H1 (cell line): ENCODE measurements around the gene SLC4A8. TPM values are rescaled to one million over a fixed set of nuclear protein-coding genes. Genes with fewer than 3 reads are reported as not detected.
A peak's percentile ranks its signal among the peaks of the same experiment; 100 is the strongest.

Experiments
- CBX8 ChIP-seq: fragments of 300-800, 300-1000 bp; sonication (generic); IDR thresholded peaks from 2 replicates; pipeline ENCODE4 v1.7.1; 2016; ENCODE audit warnings: low read depth, low read length, borderline replicate concordance
- CREB1 ChIP-seq: IDR thresholded peaks from 2 replicates; pipeline ENCODE4 v1.6.1; 2012; ENCODE audit warnings: inconsistent platforms
- EGR1 ChIP-seq: IDR thresholded peaks from 2 replicates; pipeline ENCODE4 v1.6.1; 2011; ENCODE audit warnings: low read depth, low read length, borderline replicate concordance
- GABPA ChIP-seq: IDR thresholded peaks from 2 replicates; pipeline ENCODE4 v1.6.1; 2011; ENCODE audit warnings: mild to moderate bottlenecking, low read length, moderate library complexity, borderline replicate concordance; ENCODE audit not compliant: insufficient read depth
- KDM4A ChIP-seq: IDR thresholded peaks from one replicate; pipeline ENCODE4 v1.7.1; 2012; ENCODE audit warnings: low read depth, mild to moderate bottlenecking, moderate library complexity, low read length, inconsistent platforms; ENCODE audit not compliant: severe bottlenecking
- MAX ChIP-seq: IDR thresholded peaks from 2 replicates; pipeline ENCODE4 v1.6.1; 2012; ENCODE audit warnings: inconsistent platforms
- RNF2 ChIP-seq: fragments of 200-900, 300-1000 bp; sonication (generic); IDR thresholded peaks from 2 replicates; pipeline ENCODE4 v1.7.1; 2016; ENCODE audit warnings: borderline replicate concordance, low read depth, mild to moderate bottlenecking, antibody characterized with exemption, low read length; ENCODE audit not compliant: poor library complexity, severe bottlenecking; ENCODE audit errors: missing control alignments
- SUZ12 ChIP-seq: fragments of 200-600 bp; sonication (generic); IDR thresholded peaks from 2 replicates; pipeline ENCODE4 v1.6.1; 2012; ENCODE audit warnings: mild to moderate bottlenecking, inconsistent platforms, low read length, moderate library complexity, mixed read lengths
- polyA plus RNA-seq, 7 experiments: library from polyadenylated mRNA; depleted of rRNA in 3 of 7; stranded (reverse) in 5 of 7; unstranded in 2 of 7; fragments of >200 nt in 5 of 7; fragments of 200-250 nt in 2 of 7; gene quantifications; 1 replicate in 5 of 7; 2 replicates in 1 of 7; 4 replicates in 1 of 7; pipeline versions ENCODE4 v1.2.1 to v1.2.3, GENCODE V29; 2011 to 2013; ENCODE audit warnings: missing spikeins in 2 of 7, mixed read lengths in 2 of 7
- total RNA-seq: library from RNA; stranded (reverse); fragmentation: NEBNext Ultra II Directional; extraction: Animal tissue kit (Norgen Biotek cat#: 25700); gene quantifications from 2 replicates; pipeline ENCODE4 v1.2.1, GENCODE V29; 2021
- TF ChIP-seq, protein P1 (sequence below): fragments of 300-600 bp; sonication (generic); IDR thresholded peaks from 2 replicates; pipeline ENCODE4 v1.7.1; 2012; ENCODE audit warnings: low read length, moderate library complexity, mild to moderate bottlenecking, inconsistent platforms; ENCODE audit not compliant: insufficient replicate concordance

SLC4A8 gene
- total and polyA plus RNA-seq, 2 of the 8 experiments (the other 6 are each of a cell fraction or from before 2014, with no cell fraction given) = 11.2 to 13.4 TPM

DNA sequence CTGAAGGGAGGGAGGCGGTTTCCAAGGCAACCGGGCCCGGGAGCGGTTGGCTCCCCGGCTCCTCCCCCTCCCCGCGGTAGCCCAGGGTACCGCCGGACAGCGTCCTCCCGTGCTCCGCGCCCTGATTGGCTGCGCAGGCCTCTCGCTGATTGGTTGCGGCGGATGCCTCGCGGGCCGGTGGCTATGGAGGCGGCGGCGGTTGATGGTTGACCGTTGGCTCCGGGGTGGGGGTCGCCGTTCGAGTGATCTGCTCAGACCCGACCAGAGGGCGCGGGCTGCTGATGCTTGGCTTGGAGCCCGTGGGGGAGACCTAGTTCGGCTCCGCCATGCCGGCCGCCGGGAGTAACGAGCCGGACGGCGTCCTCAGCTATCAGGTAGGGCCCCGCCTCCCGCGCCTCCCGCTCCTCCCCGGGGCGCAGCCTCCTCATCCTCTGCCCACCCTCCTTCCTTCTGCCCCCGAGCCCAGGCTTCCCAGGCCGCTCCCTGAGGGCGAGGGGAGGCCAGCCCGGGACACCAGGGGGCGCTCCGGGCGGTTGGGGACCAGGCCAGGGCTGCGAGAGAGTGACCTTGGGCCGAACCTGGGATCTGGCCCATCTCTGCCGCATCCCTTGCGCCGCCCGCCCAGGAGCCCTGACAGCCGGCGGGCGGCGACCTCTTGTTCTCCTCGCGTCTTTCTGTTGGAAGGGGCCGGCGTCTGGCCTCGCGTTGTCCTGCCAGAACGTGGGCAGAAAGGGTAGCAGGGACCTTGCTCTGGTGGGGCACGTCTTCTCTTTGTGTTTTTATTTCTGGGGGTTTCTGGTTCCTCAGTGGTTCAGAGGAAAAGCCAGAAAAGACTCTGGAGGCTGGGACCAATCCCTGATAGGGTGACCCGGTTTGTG, at the start of gene SLC4A8 (continued):
- TF ChIP-seq KDM4A (peak; percentile 98), CREB1 (peak; percentile 44), CBX8 (no peak), RNF2 (no peak), MAX (0 out of 2 replicates have a peak, but pooled peaks have one; percentile 11), SUZ12 (no peak), GABPA (no peak), EGR1 (no peak)
- TF ChIP-seq, protein P1, sequence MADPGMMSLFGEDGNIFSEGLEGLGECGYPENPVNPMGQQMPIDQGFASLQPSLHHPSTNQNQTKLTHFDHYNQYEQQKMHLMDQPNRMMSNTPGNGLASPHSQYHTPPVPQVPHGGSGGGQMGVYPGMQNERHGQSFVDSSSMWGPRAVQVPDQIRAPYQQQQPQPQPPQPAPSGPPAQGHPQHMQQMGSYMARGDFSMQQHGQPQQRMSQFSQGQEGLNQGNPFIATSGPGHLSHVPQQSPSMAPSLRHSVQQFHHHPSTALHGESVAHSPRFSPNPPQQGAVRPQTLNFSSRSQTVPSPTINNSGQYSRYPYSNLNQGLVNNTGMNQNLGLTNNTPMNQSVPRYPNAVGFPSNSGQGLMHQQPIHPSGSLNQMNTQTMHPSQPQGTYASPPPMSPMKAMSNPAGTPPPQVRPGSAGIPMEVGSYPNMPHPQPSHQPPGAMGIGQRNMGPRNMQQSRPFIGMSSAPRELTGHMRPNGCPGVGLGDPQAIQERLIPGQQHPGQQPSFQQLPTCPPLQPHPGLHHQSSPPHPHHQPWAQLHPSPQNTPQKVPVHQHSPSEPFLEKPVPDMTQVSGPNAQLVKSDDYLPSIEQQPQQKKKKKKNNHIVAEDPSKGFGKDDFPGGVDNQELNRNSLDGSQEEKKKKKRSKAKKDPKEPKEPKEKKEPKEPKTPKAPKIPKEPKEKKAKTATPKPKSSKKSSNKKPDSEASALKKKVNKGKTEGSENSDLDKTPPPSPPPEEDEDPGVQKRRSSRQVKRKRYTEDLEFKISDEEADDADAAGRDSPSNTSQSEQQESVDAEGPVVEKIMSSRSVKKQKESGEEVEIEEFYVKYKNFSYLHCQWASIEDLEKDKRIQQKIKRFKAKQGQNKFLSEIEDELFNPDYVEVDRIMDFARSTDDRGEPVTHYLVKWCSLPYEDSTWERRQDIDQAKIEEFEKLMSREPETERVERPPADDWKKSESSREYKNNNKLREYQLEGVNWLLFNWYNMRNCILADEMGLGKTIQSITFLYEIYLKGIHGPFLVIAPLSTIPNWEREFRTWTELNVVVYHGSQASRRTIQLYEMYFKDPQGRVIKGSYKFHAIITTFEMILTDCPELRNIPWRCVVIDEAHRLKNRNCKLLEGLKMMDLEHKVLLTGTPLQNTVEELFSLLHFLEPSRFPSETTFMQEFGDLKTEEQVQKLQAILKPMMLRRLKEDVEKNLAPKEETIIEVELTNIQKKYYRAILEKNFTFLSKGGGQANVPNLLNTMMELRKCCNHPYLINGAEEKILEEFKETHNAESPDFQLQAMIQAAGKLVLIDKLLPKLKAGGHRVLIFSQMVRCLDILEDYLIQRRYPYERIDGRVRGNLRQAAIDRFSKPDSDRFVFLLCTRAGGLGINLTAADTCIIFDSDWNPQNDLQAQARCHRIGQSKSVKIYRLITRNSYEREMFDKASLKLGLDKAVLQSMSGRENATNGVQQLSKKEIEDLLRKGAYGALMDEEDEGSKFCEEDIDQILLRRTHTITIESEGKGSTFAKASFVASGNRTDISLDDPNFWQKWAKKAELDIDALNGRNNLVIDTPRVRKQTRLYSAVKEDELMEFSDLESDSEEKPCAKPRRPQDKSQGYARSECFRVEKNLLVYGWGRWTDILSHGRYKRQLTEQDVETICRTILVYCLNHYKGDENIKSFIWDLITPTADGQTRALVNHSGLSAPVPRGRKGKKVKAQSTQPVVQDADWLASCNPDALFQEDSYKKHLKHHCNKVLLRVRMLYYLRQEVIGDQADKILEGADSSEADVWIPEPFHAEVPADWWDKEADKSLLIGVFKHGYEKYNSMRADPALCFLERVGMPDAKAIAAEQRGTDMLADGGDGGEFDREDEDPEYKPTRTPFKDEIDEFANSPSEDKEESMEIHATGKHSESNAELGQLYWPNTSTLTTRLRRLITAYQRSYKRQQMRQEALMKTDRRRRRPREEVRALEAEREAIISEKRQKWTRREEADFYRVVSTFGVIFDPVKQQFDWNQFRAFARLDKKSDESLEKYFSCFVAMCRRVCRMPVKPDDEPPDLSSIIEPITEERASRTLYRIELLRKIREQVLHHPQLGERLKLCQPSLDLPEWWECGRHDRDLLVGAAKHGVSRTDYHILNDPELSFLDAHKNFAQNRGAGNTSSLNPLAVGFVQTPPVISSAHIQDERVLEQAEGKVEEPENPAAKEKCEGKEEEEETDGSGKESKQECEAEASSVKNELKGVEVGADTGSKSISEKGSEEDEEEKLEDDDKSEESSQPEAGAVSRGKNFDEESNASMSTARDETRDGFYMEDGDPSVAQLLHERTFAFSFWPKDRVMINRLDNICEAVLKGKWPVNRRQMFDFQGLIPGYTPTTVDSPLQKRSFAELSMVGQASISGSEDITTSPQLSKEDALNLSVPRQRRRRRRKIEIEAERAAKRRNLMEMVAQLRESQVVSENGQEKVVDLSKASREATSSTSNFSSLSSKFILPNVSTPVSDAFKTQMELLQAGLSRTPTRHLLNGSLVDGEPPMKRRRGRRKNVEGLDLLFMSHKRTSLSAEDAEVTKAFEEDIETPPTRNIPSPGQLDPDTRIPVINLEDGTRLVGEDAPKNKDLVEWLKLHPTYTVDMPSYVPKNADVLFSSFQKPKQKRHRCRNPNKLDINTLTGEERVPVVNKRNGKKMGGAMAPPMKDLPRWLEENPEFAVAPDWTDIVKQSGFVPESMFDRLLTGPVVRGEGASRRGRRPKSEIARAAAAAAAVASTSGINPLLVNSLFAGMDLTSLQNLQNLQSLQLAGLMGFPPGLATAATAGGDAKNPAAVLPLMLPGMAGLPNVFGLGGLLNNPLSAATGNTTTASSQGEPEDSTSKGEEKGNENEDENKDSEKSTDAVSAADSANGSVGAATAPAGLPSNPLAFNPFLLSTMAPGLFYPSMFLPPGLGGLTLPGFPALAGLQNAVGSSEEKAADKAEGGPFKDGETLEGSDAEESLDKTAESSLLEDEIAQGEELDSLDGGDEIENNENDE = no peak
